GM19452 (cell line): ENCODE results near the gene CHEK1.
"Not testable (repeated sequence)": the region's sequence is repeated elsewhere in the genome, so short reads cannot be mapped to it uniquely, and the experiment has no call there.

Experiments
- ATAC-seq: cut with Tn5 transposase; IDR thresholded peaks from one replicate; pipeline ENCODE4 v1.9.1; 2021; ENCODE audit not compliant: unreplicated experiment

CHEK1 gene

DNA sequence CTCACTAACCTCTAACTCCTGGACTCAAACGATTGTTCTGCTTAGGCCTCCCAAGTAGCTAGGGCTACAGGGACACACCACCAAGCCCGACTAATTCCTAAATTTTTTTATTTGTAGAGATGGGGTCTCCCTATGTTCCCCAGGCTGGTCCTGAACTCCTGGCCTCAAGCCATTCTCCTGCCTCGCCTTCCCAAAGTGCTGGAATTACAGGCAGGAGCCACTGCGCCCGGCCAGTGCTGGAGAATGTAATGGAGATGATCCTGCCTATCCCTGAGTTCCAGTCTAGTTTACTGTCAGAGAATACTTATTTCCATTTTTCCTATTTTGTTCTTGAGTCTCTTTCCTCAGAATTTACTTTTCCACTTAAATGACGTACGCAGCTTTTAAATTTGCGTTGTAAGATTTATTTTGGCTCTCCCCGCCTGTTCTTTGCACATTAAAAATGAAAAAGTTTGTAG lies at the start of gene CHEK1:
Gene CHEK1, plus strand, starts transcription at position 408 of the 458 bp plus-strand sequence. CDS start 1,606 bp downstream, outside the sequence.
- no peak for ATAC-seq

- not testable (repeated sequence) for ATAC-seq
Measured at GRCh38 chr11:125577181-125577580, 47.8 kb upstream of the CHEK1 start.

- no peak for ATAC-seq
Measured at GRCh38 chr11:125578783-125579182, 46.2 kb upstream of the CHEK1 start.

DNA sequence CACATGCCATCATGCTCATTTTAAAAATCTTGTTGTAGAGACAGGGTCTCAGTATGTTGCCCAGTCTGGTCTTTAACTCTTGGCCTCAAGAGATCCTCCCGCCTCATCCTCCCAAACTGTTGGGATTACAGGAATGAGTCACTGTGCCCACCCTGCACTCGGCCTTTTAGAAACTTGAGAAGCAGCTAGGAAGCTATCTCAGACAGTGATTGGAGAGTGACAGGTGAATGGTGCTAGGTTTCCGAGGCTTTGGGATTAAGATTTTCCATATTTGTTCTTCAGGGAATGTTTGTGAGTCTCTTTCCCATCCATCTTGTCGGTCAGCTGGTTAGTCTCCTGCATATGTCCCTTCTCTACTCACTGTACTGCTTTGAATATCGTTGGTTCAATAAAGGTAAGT lies 45.2 kb upstream of the CHEK1 start:
- ATAC-seq = no peak

DNA sequence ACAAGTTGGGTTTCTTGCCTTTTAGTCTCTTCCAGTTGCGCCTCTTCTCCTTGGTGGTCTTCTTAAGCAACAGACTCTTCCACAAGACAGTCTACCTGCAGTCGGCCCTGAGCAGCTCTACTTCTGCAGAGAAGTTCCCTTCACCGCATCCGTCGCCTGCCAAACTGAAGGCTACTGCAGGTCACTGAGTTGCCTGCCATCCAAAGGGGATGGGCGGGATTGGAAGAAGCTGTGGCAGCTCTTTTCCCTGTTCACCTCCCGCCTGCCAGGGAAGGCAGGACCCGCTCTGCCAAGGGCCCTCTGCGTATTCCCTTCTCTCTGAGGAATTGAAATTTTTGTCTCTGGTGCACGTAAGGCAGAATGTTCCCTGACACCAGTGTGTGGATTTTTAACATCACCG lies 41.5 kb upstream of the CHEK1 start:
- ATAC-seq = no peak

DNA sequence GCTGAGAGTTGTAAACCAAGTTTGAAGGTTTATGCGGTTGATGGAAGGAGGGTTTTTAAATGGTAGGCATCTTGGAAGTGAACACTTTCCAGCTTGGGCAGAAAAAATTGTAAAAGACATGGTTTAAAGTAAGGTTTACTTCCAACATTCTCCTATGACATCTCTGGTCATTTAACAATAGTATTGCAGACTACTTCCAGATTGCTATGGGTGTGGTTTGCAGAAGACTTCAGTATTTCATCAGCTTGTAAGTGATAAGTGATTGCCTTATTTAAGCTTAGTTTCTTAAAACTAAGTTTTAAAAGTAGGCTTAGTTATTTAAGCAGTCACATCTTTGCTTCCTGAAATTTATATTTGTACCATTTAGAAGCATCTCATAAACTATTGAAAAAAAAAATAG lies 39.5 kb upstream of the CHEK1 start:
- ATAC-seq = no peak

- no peak for ATAC-seq
Measured at GRCh38 chr11:125586623-125587022, 38.3 kb upstream of the CHEK1 start.

- ATAC-seq = no peak
Measured at GRCh38 chr11:125587480-125587879, 37.5 kb upstream of the CHEK1 start.

GRCh38 chr11:125588505-125588904 lies 36.5 kb upstream of the CHEK1 start:
- ATAC-seq = no peak

DNA sequence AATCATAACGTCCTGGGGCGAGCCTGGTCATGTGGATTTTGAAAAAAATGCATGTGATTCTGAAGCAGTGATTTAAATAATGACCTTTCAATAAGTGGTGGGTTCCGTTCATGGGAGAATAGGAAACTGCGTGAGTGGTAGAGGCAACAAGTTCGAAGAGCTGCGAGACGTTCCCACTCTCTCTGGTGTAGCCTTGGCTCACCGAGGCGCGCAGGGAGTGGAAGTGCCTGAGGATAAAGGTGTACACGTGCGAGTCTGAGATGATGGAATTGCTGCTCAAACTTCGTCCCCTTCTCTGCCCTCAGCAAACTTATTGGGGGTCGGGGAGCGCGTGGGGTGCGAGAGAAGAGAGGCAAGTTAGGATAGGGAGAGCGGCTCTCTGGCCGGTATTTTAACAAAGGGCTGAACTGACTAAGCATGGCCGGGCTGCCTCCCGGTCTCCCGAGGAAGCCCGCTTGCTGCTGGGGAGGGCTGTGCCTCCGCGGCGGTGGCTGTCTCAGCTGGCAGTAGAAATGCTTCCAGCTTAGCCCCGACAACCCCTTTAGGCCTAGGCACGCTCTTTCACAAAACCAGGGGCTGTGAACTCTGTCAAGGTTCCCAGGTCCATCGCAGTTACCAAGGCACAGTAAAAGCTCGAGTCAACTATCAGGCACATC lies 33.2 kb upstream of the CHEK1 start:
- peak; percentile 14 for ATAC-seq

GRCh38 chr11:125592305-125593113 lies 32.5 kb upstream of the CHEK1 start, which contains the start of gene STT3A:
Gene STT3A, plus strand, starts transcription at chr11:125592852. Its CDS starts 3,064 bp downstream, at chr11:125595916.
- peak; percentile 98 for ATAC-seq

GRCh38 chr11:125593114-125593820 lies 31.7 kb upstream of the CHEK1 start:
- ATAC-seq = no peak

- ATAC-seq = no peak
Measured at GRCh38 chr11:125594958-125595357, 30.0 kb upstream of the CHEK1 start.

DNA sequence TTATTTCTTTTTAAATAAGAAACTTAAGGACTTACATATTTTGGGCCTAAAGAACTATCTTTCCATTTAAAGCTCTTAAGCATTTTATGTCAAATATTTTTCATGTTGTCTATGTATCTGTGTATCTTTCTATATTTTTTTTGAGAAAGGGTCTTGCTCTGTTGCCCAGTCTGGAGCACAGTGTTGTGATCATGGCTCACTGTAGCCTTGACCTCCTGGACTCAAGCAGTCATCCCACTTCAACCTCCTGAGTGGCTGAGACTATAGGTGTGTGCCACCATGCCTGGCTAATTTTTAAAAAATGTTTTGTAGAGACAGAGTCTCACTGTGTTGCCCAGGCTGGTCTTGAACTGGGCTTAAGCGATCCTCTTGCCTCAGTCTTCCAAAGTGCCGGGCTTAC lies 24.3 kb upstream of the CHEK1 start:
- ATAC-seq = no peak

DNA sequence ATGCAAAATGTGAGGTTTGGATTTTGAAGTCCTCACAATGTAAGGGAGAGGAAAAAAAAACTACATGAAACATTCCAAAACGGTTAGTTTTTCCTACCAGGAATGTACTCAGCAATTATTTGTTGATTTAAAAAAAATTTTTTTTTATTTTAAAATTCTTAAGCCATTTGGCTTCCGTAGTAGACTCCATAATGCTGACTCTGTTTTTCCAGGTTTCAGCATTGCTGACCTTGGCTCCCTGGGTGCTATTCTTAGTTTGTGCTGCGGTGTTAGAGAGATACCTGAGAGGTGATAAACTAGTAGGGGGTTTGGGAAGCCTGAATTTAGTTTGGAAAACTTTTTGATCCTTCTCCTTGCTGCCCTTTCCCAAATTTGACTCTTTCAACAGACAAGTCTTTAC lies 21.8 kb upstream of the CHEK1 start:
- ATAC-seq = no peak

- ATAC-seq = no peak
Measured at GRCh38 chr11:125605417-125605816, 19.5 kb upstream of the CHEK1 start.

DNA sequence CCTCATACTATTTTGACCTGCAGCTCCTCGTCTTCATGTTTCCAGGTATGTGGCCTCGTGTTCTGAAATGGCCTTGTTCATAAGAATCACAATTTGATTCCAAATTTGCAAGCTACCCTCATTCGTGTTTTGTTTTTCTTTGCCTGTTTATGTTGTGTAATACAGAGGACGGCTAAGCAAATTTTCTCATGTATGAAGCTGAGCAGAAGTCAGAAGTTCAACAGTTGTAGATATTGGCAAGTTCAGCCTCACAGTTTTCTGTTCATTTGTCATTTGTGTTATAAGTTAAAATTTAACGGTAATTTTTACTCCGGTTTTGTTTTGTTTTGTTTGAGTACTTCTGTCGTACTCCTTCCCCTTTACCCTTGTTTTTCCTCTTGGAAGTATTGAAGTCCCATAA lies 15.4 kb upstream of the CHEK1 start:
- ATAC-seq = no peak

- no peak for ATAC-seq
Measured at GRCh38 chr11:125618383-125618782, 6.6 kb upstream of the CHEK1 start.

- no peak for ATAC-seq
Measured at GRCh38 chr11:125621995-125622394, 3.0 kb upstream of the CHEK1 start.

DNA sequence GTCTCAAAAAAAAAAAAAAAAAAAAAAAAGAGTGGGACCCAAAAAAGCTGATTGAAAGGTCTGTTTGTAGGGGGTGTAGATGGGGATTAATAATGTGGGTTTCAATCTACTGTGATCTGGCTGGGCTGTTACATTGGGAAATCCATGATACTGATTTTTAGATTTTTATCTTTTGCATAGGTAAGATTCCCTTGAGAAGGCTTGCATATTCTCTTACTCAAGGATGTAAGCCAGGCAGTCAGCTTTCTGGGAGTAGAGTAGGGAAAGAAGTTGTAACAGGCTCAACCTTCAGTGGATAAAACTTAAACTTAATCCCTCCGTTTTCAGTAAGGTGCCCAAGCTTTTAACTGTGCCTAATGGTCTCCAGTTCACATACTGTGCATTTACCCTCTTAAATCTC lies 1.9 kb upstream of the CHEK1 start:
- ATAC-seq = no peak

DNA sequence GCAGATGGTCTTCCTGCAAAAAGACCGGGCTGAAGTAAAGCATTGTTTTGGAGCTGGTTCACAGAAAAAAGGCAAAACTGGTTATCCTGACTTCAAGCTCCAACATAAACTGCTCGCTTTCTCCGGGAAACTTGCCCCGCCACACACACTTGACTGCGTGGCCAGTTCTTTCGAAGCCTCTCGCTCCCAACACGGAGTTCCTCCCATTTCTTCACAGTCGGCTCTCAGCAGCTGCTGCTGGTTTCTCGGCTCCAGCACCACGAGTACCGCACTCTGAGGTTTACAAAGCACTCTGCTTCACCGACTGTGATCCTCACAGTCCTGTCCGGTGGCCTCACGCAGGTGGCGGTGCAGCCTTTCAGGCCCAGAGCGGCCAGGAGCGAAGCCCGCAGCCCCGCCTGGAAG lies 264 bp downstream of the CHEK1 start:
- no peak for ATAC-seq
